OCI-LY1 (cell line): Measurements from ENCODE around the gene MPRIP.

Source experiments
- H2AFZ ChIP-seq: fragments of 200-600 bp; sonication (generic), shearing (Covaris generic); 2 replicates; pipeline ENCODE4 v1.6.0; 2014; ENCODE audit warnings: antibody characterized with exemption, mild to moderate bottlenecking, low read length
- H3F3A ChIP-seq: fragments of 200-600 bp; sonication (generic), shearing (Covaris generic); 2 replicates; pipeline ENCODE4 v1.6.0; 2014; ENCODE audit warnings: mild to moderate bottlenecking, antibody characterized with exemption, low read length, moderate library complexity; ENCODE audit not compliant: insufficient read depth
- H3K27ac ChIP-seq: fragments of 200-600 bp; sonication (generic); 2 replicates; pipeline ENCODE4 v1.5.1; 2014; ENCODE audit warnings: low read length, mixed run types, mild to moderate bottlenecking, low read depth; ENCODE audit not compliant: poor library complexity, severe bottlenecking
- H3K27me3 ChIP-seq: fragments of 200-600 bp; sonication (generic); 2 replicates; pipeline ENCODE4 v1.6.0; 2014; ENCODE audit warnings: antibody characterized with exemption, mild to moderate bottlenecking, low read length, moderate library complexity; ENCODE audit not compliant: insufficient read depth
- H3K36me3 ChIP-seq: fragments of 200-600 bp; sonication (generic); 2 replicates; pipeline ENCODE4 v1.6.1; 2014; ENCODE audit warnings: mild to moderate bottlenecking, antibody characterized with exemption, low read length, moderate library complexity, mixed read lengths; ENCODE audit not compliant: insufficient read depth
- H3K4me1 ChIP-seq: fragments of 200-600 bp; sonication (generic); 2 replicates; pipeline ENCODE4 v1.5.1; 2014; ENCODE audit warnings: mild to moderate bottlenecking, low read length, moderate library complexity; ENCODE audit not compliant: insufficient read depth, severe bottlenecking
- H3K4me2 ChIP-seq: fragments of 200-600 bp; sonication (generic), shearing (Covaris generic); 2 replicates; pipeline ENCODE4 v1.6.1; 2014; ENCODE audit warnings: low read length
- H3K4me3 ChIP-seq: fragments of 200-600 bp; sonication (generic); 2 replicates; pipeline ENCODE4 v1.5.1; 2014; ENCODE audit warnings: low read length, low read depth, mild to moderate bottlenecking, mixed read lengths; ENCODE audit not compliant: poor library complexity, severe bottlenecking
- H3K79me2 ChIP-seq: fragments of 200-600 bp; shearing (Covaris generic); 2 replicates; pipeline ENCODE4 v1.6.1; 2016; ENCODE audit warnings: mixed run types, low read length, mixed read lengths; ENCODE audit not compliant: insufficient read depth
- H3K9ac ChIP-seq: fragments of 200-600 bp; sonication (generic), shearing (Covaris generic); 2 replicates; pipeline ENCODE4 v1.6.1; 2014; ENCODE audit warnings: mild to moderate bottlenecking, low read length, mixed read lengths
- H3K9me2 ChIP-seq: fragments of 200-600 bp; sonication (generic), shearing (Covaris generic); 2 replicates; pipeline ENCODE4 v1.6.1; 2014; ENCODE audit warnings: low read depth, mild to moderate bottlenecking, low read length, mixed read lengths
- H3K9me3 ChIP-seq: fragments of 200-600 bp; shearing (Covaris generic); 2 replicates; pipeline ENCODE4 v1.6.1; 2014; ENCODE audit warnings: low read length, mixed read lengths
- H4K20me1 ChIP-seq: fragments of 200-600 bp; sonication (generic), shearing (Covaris generic); 2 replicates; pipeline ENCODE4 v1.6.0; 2016; ENCODE audit warnings: mild to moderate bottlenecking, low read length; ENCODE audit not compliant: insufficient read depth
- CTCF ChIP-seq: fragments of 200-600 bp; sonication (generic), shearing (Covaris generic); IDR thresholded peaks from 2 replicates; pipeline ENCODE4 v1.5.1; 2017; ENCODE audit warnings: mild to moderate bottlenecking, antibody characterized with exemption, low read length, moderate library complexity, mixed read lengths
- EZH2 ChIP-seq: fragments of 200-600 bp; sonication (generic), shearing (Covaris generic); IDR thresholded peaks from 2 replicates; pipeline ENCODE4 v1.8.0; 2017; ENCODE audit warnings: borderline replicate concordance, mixed run types, mild to moderate bottlenecking, antibody characterized with exemption, low read length, moderate library complexity, mixed read lengths

Gene MPRIP

DNA sequence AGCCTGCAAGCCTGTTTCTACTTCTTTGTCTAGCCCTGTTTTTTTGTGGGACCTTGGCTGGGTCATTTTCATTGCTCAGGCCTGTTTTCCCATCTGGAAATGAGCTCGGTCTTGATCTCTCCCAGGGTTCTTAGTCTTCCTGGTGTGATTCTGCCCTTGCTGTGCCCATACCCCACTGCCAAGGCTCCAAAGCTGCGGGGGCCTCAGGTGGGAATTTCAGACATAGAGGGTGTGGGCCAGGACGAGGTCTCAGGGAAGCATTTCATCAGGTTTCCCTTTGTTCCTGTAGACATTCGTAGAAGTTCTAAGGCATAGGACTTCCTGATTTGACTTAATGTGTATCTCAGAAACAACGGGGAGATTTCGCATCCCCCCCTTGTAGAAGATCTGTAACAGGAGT, 5.8 kb downstream of the MPRIP start:
- no peak overlapping the region for H3K4me3 ChIP-seq
- TF ChIP-seq CTCF, result no peak
- no peak for TF ChIP-seq EZH2
- H3K9me2 ChIP-seq, result no peaks in the 10 kb centered on the region
- peaks cover 76% of the 10 kb centered on the region for H3K79me2 ChIP-seq
- no peaks in the 10 kb centered on the region for H3K27me3 ChIP-seq
- H3K4me2 ChIP-seq, result no peak overlapping the region
- H2AFZ ChIP-seq, result no peak overlapping the region
- no peak overlapping the region for H3K27ac ChIP-seq
- H3K9ac ChIP-seq, result no peak overlapping the region
- H3K36me3 ChIP-seq, result peaks cover 5% of the 10 kb centered on the region
- H3K9me3 ChIP-seq, result peaks cover 3% of the 10 kb centered on the region
- H4K20me1 ChIP-seq, result no peaks in the 10 kb centered on the region
- H3F3A ChIP-seq, result no peaks in the 10 kb centered on the region
- peaks cover 24% of the 10 kb centered on the region for H3K4me1 ChIP-seq

- Histone ChIP-seq H3K27ac (no peak overlapping the region), H3K9me2 (no peaks in the 10 kb centered on the region), H3K36me3 (peaks cover 5% of the 10 kb centered on the region), H3K27me3 (no peaks in the 10 kb centered on the region), H3F3A (no peaks in the 10 kb centered on the region), H3K9me3 (peaks cover 3% of the 10 kb centered on the region), H3K4me2 (no peak overlapping the region), H3K79me2 (peaks cover 51% of the 10 kb centered on the region), H3K4me3 (no peak overlapping the region), H3K9ac (no peak overlapping the region), H2AFZ (no peak overlapping the region), H4K20me1 (no peaks in the 10 kb centered on the region), H3K4me1 (no peaks in the 10 kb centered on the region)
- TF ChIP-seq EZH2 (no peak), CTCF (no peak)
Observed at GRCh38 chr17:17050346-17051345, 8.4 kb downstream of the MPRIP start.

GRCh38 chr17:17051380-17051779, 9.1 kb downstream of the MPRIP start:
- H4K20me1 ChIP-seq, result no peaks in the 10 kb centered on the region
- peaks cover 45% of the 10 kb centered on the region for H3K79me2 ChIP-seq
- no peaks in the 10 kb centered on the region for H3K27me3 ChIP-seq
- H3K36me3 ChIP-seq, result no peaks in the 10 kb centered on the region; the same call in 1 of the 2 replicates
- no peak overlapping the region for H2AFZ ChIP-seq
- H3F3A ChIP-seq, result no peaks in the 10 kb centered on the region
- no peak overlapping the region for H3K9ac ChIP-seq
- H3K27ac ChIP-seq, result no peak overlapping the region
- no peak for TF ChIP-seq CTCF
- no peak for TF ChIP-seq EZH2
- H3K4me1 ChIP-seq, result no peaks in the 10 kb centered on the region
- no peak overlapping the region for H3K4me3 ChIP-seq
- H3K9me2 ChIP-seq, result no peaks in the 10 kb centered on the region
- H3K9me3 ChIP-seq, result no peaks in the 10 kb centered on the region
- no peak overlapping the region for H3K4me2 ChIP-seq
